ENCODE results near the gene TMEM151B. TPM values are rescaled to one million over a fixed set of nuclear protein-coding genes. Genes with fewer than 3 reads are reported as not detected.

TMEM151B gene
- total and polyA plus RNA-seq, 10 of the 15 experiments (the other 5 are each of a cell fraction or from before 2014, with no cell fraction given): 0.01 to 0.19 (median 0.05) TPM; not detected in 6

GRCh38 chr6:44341095-44341890, 71.0 kb downstream of the TMEM151B start:
- Histone ChIP-seq H2AFZ (ENCODE audit: control insufficient read depth, low read depth, low read length) (no peak overlapping the region), H4K20me1 (ENCODE audit: control insufficient read depth, insufficient read depth) (no peaks in the 10 kb centered on the region), H3K9me3 (replicated peaks; ENCODE audit: control insufficient read depth, insufficient read depth, low read length) (no peaks in the 10 kb centered on the region), H3K4me1 (ENCODE audit: control insufficient read depth, insufficient read depth, low read length) (no peaks in the 10 kb centered on the region), H3K27ac (ENCODE audit: control insufficient read depth, insufficient read depth) (no peak overlapping the region), H3K36me3 (ENCODE audit: control insufficient read depth in 2 of 2, insufficient read depth in 2 of 2, low read length in 1 of 2) (no peaks in the 10 kb centered on the region), H3K4me2 (ENCODE audit: control insufficient read depth, insufficient read depth) (no peak overlapping the region), H3K9ac (ENCODE audit: control insufficient read depth, insufficient read depth, low read length) (no peak overlapping the region), H3K4me3 (no peak overlapping the region), H3K79me2 (ENCODE audit: control insufficient read depth, insufficient read depth, low read length) (no peaks in the 10 kb centered on the region), H3K27me3 (replicated peaks in 1 of 2; ENCODE audit: control insufficient read depth in 2 of 2, insufficient read depth in 2 of 2, low read length in 1 of 2) (peaks cover 4 to 6% of the 10 kb centered on the region in 2 experiments; a peak in 3 of 4 replicates)
- in situ Hi-C loops (cut with MboI) (no loop called here), intact Hi-C loops (cut with micrococcal nuclease; ENCODE audit: unreplicated experiment) (no loop called here)
- CTCF ChIA-PET: interaction anchor here (1.0 to 1.6 kb wide), 2 partner anchors 73 to 75 kb away, joined by 3 to 8 read pairs; no protein-coding TSS in a partner anchor
- FAIRE-seq: no peak
- RAD21 ChIA-PET (ENCODE audit: unreplicated experiment): no interaction called here
- no TSS peak for BruUV-seq (replicated peaks)
- POLR2A ChIA-PET: no interaction called here
- ATAC-seq: no peak
- no peak for DNase-seq (ENCODE audit: low read depth, low spot score)
- SMC1A ChIA-PET (ENCODE audit: uncharacterized antibody, unreplicated experiment): interaction anchor here (1.0 to 1.1 kb wide), 2 partner anchors 8 to 10 kb away, joined by 3 read pairs; no protein-coding TSS in a partner anchor
- TF ChIP-seq ZNF687 (IDR thresholded peaks at IDR 0.05) (no peak), JUNB (IDR thresholded peaks at IDR 0.05) (no peak), ZBED1 (IDR thresholded peaks at IDR 0.05; ENCODE audit: borderline replicate concordance) (no peak), EGR1 (IDR thresholded peaks at IDR 0.05; ENCODE audit: borderline replicate concordance in 1 of 2, low read depth in 2 of 2, low read length in 2 of 2) (no peak), SMAD1 (IDR thresholded peaks at IDR 0.05; ENCODE audit: low read depth, partially characterized antibody) (no peak), NBN (IDR thresholded peaks at IDR 0.05) (no peak), SKIL (IDR thresholded peaks at IDR 0.05; ENCODE audit: low read depth, poor library complexity, severe bottlenecking) (no peak), HSF1 (IDR thresholded peaks at IDR 0.05; ENCODE audit: low read depth, low read length) (no peak), EZH2 (IDR thresholded peaks at IDR 0.05; ENCODE audit: borderline replicate concordance, control insufficient read depth, low read depth, low read length) (no peak), FOS (IDR thresholded peaks at IDR 0.05; ENCODE audit: borderline replicate concordance, extremely low read depth, insufficient read length) (no peak)
- WGBS (ENCODE audit: insufficient coverage, insufficient replicate concordance, low lambda C conversion rate, missing lambda C conversion rate): 25% methylated on average over 8 of the region's 8 CpGs

Measured in GM12878 (cell line).